ENCODE results near the gene NLRP12.
"Not testable (repeated sequence)": the region's sequence is repeated elsewhere in the genome, so short reads cannot be mapped to it uniquely, and the experiment has no call there.

DNA sequence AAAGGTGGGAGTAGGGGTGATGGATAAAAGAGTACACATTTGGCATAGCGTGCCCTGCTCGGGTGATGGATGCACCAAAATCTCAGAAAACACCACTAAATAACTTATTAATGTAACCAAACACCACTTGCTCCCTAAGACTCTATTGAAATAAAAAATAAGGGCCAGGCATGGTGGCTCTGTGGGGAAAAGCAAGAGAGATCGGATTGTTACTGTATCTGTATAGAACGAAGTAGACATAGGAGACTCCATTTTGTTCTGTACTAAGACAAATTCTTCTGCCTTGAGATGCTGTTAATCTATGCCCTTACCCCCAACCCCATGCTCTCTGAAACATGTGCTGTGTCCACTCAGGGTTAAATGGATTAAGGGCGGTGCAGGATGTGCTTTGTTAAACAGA, 14.3 kb upstream of the NLRP12 start:
- TF ChIP-seq, protein P1, sequence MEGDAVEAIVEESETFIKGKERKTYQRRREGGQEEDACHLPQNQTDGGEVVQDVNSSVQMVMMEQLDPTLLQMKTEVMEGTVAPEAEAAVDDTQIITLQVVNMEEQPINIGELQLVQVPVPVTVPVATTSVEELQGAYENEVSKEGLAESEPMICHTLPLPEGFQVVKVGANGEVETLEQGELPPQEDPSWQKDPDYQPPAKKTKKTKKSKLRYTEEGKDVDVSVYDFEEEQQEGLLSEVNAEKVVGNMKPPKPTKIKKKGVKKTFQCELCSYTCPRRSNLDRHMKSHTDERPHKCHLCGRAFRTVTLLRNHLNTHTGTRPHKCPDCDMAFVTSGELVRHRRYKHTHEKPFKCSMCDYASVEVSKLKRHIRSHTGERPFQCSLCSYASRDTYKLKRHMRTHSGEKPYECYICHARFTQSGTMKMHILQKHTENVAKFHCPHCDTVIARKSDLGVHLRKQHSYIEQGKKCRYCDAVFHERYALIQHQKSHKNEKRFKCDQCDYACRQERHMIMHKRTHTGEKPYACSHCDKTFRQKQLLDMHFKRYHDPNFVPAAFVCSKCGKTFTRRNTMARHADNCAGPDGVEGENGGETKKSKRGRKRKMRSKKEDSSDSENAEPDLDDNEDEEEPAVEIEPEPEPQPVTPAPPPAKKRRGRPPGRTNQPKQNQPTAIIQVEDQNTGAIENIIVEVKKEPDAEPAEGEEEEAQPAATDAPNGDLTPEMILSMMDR (IDR thresholded peaks at IDR 0.05): not testable (repeated sequence)
- not testable (repeated sequence) for TF ChIP-seq GABPA (IDR thresholded peaks at IDR 0.05; ENCODE audit: low read depth); MAX (IDR thresholded peaks at IDR 0.05; ENCODE audit: low read depth); POLR2AphosphoS5 (IDR thresholded peaks at IDR 0.05; ENCODE audit: low read depth, low read length); EZH2phosphoT487 (IDR thresholded peaks at IDR 0.05; ENCODE audit: borderline replicate concordance, low read depth); RCOR1 (IDR thresholded peaks at IDR 0.05; ENCODE audit: low read length); NFIC (IDR thresholded peaks at IDR 0.05; ENCODE audit: borderline replicate concordance)
- TF ChIP-seq, protein P2, sequence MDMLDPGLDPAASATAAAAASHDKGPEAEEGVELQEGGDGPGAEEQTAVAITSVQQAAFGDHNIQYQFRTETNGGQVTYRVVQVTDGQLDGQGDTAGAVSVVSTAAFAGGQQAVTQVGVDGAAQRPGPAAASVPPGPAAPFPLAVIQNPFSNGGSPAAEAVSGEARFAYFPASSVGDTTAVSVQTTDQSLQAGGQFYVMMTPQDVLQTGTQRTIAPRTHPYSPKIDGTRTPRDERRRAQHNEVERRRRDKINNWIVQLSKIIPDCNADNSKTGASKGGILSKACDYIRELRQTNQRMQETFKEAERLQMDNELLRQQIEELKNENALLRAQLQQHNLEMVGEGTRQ (IDR thresholded peaks at IDR 0.05; ENCODE audit: borderline replicate concordance, low read depth, low read length): not testable (repeated sequence)
